ENCODE results near the gene TEX52.

GRCh38 chr12:2854669-2855453, 2.0 kb downstream of the TEX52 start:
- TF ChIP-seq, protein P1, sequence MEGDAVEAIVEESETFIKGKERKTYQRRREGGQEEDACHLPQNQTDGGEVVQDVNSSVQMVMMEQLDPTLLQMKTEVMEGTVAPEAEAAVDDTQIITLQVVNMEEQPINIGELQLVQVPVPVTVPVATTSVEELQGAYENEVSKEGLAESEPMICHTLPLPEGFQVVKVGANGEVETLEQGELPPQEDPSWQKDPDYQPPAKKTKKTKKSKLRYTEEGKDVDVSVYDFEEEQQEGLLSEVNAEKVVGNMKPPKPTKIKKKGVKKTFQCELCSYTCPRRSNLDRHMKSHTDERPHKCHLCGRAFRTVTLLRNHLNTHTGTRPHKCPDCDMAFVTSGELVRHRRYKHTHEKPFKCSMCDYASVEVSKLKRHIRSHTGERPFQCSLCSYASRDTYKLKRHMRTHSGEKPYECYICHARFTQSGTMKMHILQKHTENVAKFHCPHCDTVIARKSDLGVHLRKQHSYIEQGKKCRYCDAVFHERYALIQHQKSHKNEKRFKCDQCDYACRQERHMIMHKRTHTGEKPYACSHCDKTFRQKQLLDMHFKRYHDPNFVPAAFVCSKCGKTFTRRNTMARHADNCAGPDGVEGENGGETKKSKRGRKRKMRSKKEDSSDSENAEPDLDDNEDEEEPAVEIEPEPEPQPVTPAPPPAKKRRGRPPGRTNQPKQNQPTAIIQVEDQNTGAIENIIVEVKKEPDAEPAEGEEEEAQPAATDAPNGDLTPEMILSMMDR (IDR thresholded peaks at IDR 0.05; ENCODE audit: poor library complexity, severe bottlenecking) = no peak
- no peak for TF ChIP-seq EZH2 (IDR thresholded peaks at IDR 0.05; ENCODE audit: borderline replicate concordance, insufficient read depth, low read length, poor library complexity, severe bottlenecking)
